ENCODE data around the gene NOSTRIN. TPM values are rescaled to one million over a fixed set of nuclear protein-coding genes. Genes with fewer than 3 reads are reported as not detected.

NOSTRIN gene
- total and polyA plus RNA-seq, 2 of the 8 experiments (the other 6 are each of a cell fraction or from before 2014, with no cell fraction given): not detected

DNA sequence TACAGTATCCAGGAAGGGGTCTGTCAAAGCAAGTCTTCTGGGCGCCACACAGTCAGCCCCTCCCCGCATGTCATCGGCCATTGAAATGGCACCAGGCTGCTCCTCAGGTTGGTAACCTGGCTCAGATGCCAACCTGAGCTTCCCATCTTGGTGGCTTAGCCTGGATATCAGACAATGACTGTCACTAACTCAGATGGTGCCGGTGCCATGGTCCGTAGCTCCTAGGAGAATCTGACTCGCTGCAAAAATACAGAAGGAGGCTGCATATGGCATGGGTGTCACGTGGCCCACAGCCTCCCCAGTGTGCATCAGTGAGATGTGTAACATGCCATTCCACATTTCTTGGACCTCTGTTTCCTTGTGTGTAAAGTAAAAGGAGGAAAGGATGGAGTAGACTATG lies 3.2 kb downstream of the NOSTRIN start:
- TF ChIP-seq BRCA1 (IDR thresholded peaks at IDR 0.05; ENCODE audit: low read depth, low read length): no peak
- H4K20me1 ChIP-seq (replicated peaks in 1 of 2; ENCODE audit: control insufficient read depth in 1 of 2, insufficient read depth in 2 of 2, low read length in 2 of 2): no peaks in the 10 kb centered on the region
- no peak for FAIRE-seq

More for the DNA sequence above, 3.2 kb downstream of the NOSTRIN start:
- no peak overlapping the region for H3K4me3 ChIP-seq (ENCODE audit: extremely low read depth in 1 of 4, insufficient read depth in 2 of 4, low read depth in 3 of 4, low read length in 4 of 4)
- no peak overlapping the region for H2BK15ac ChIP-seq (ENCODE audit: low read length)
- ChIA-PET POLR2A (ENCODE audit: partially characterized antibody) (no interaction called here), CTCF (ENCODE audit: partially characterized antibody) (no interaction called here)
- H3K36me3 ChIP-seq (ENCODE audit: control insufficient read depth in 2 of 4, insufficient read depth in 4 of 4, low read length in 3 of 4): no peaks in the 10 kb centered on the region
- H3K18ac ChIP-seq (ENCODE audit: extremely low read depth, low read length): no peak overlapping the region
- WGBS, 2 experiments (ENCODE audit: extremely low coverage in 1 of 2, insufficient coverage in 1 of 2, insufficient read length in 1 of 2, insufficient replicate concordance in 2 of 2, low coverage in 1 of 2, low lambda C conversion rate in 2 of 2, missing lambda C conversion rate in 1 of 2): 95% methylated on average over 7 of the region's 7 CpGs; no CpG with 5 or more reads in 1 of the 2 experiments
- H3K4me1 ChIP-seq (replicated peaks in 1 of 4; ENCODE audit: control insufficient read depth in 3 of 4, insufficient read depth in 4 of 4, low read length in 3 of 4): peaks cover 0 to 11% (median 5%) of the 10 kb centered on the region in 4 experiments; a peak in 3 of 7 replicates
- H2BK20ac ChIP-seq (ENCODE audit: low read length): no peak overlapping the region
- no peaks in the 10 kb centered on the region for H3K27me3 ChIP-seq (replicated peaks in 1 of 4; ENCODE audit: control insufficient read depth in 3 of 4, extremely low read depth in 1 of 4, insufficient read depth in 3 of 4, low read length in 3 of 4)
- H2BK12ac ChIP-seq (ENCODE audit: low read depth, low read length): no peak overlapping the region
- H2BK120ac ChIP-seq (replicated peaks; ENCODE audit: low read depth, low read length): no peak overlapping the region
- no peaks in the 10 kb centered on the region for H3K79me2 ChIP-seq (ENCODE audit: control insufficient read depth in 1 of 2, insufficient read depth in 2 of 2, low read length in 2 of 2)
- H4K8ac ChIP-seq (ENCODE audit: extremely low read depth, insufficient read depth, low read length): no peak overlapping the region
- H2BK5ac ChIP-seq (ENCODE audit: low read depth, low read length): no peak overlapping the region; the same call in 1 of the 2 replicates
- no peaks in the 10 kb centered on the region for H3K9me3 ChIP-seq (ENCODE audit: insufficient read depth in 2 of 2, low read depth in 1 of 2, low read length in 1 of 2)
- no peak for DNase-seq (ENCODE audit: low read depth in 1 of 2, low spot score in 2 of 2)
- no peak overlapping the region for H2AK5ac ChIP-seq (ENCODE audit: low read depth, low read length)
- H2AFZ ChIP-seq (ENCODE audit: low read length): no peak overlapping the region
- H3K56ac ChIP-seq (replicated peaks; ENCODE audit: insufficient read length, low read depth, low read length): no peak overlapping the region
- no peaks in the 10 kb centered on the region for H3K79me1 ChIP-seq (ENCODE audit: low read depth, low read length)
- no peaks in the 10 kb centered on the region for H3K23me2 ChIP-seq (ENCODE audit: low read depth, low read length)
- no peak overlapping the region for H3K4me2 ChIP-seq (ENCODE audit: insufficient read depth in 1 of 2, low read depth in 2 of 2, low read length in 2 of 2)
- H3K23ac ChIP-seq (ENCODE audit: insufficient read length): no peak overlapping the region
- H3K9ac ChIP-seq (replicated peaks in 1 of 4; ENCODE audit: extremely low read depth in 1 of 4, low read depth in 3 of 4, low read length in 3 of 4): no peak overlapping the region
- H3K14ac ChIP-seq (ENCODE audit: insufficient read length): no peak overlapping the region
- no peak overlapping the region for H3K27ac ChIP-seq (ENCODE audit: low read depth, low read length)
- H4K91ac ChIP-seq (replicated peaks; ENCODE audit: insufficient read length, low read length): no peak overlapping the region
- no peak overlapping the region for H4K5ac ChIP-seq (ENCODE audit: insufficient read length, low read depth, low read length)
- no peak overlapping the region for H3K4ac ChIP-seq (replicated peaks; ENCODE audit: insufficient read length, low read depth, low read length)

Measured in H1 (cell line).